ENCODE measurements around the gene GORASP1. TPM values are rescaled to one million over a fixed set of nuclear protein-coding genes. Genes with fewer than 3 reads are reported as not detected.

Gene GORASP1
- total and polyA plus RNA-seq, 2 of the 8 experiments (the other 6 are each of a cell fraction or from before 2014, with no cell fraction given): 33.4 to 33.5 TPM

DNA sequence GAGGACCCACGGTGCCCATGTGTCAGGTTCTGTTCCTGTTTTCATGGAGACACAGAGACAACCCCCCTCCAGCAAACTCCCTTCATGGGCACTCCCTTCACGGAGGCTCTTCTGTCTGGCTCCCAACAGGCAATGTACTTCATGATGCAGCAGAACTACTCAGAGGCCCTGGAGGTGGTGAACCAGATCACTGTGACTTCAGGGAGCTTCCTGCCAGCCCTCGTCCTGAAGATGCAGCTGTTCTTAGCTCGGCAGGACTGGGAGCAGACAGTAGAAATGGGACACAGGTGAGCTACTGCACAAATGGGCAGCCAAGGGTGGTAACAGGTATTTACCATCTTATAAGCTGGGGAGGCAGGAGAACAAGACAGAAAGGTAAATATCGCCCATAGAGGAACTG is 7.0 kb upstream of the GORASP1 start:
- no peak overlapping the region for H2BK5ac ChIP-seq (ENCODE audit: low read depth, low read length)
- no peak overlapping the region for H3K4me3 ChIP-seq (ENCODE audit: extremely low read depth in 1 of 4, insufficient read depth in 2 of 4, low read depth in 3 of 4, low read length in 4 of 4)
- no peaks in the 10 kb centered on the region for H3K79me1 ChIP-seq (ENCODE audit: low read depth, low read length)
- H4K91ac ChIP-seq (replicated peaks; ENCODE audit: insufficient read length, low read length): no peak overlapping the region
- H2BK15ac ChIP-seq (ENCODE audit: low read length): no peak overlapping the region
- no peaks in the 10 kb centered on the region for H3K79me2 ChIP-seq (ENCODE audit: control insufficient read depth in 1 of 2, insufficient read depth in 2 of 2, low read length in 2 of 2)
- DNase-seq (ENCODE audit: low read depth in 1 of 2, low spot score in 2 of 2) (no peak), FAIRE-seq (no peak)
- TF ChIP-seq HDAC2 (IDR thresholded peaks at IDR 0.05; ENCODE audit: borderline replicate concordance in 1 of 2, low read depth in 2 of 2, low read length in 2 of 2): no peak
- no peak for TF ChIP-seq CREB1 (IDR thresholded peaks at IDR 0.05)
- no peak for TF ChIP-seq HDAC6 (IDR thresholded peaks at IDR 0.05; ENCODE audit: low read depth, low read length)
- TF ChIP-seq NANOG (IDR thresholded peaks at IDR 0.05; ENCODE audit: insufficient read depth, low read depth, low read length, poor library complexity, severe bottlenecking): no peak
- no peak for TF ChIP-seq SP1 (IDR thresholded peaks at IDR 0.05; ENCODE audit: low read depth, low read length)
- TF ChIP-seq BRCA1 (IDR thresholded peaks at IDR 0.05; ENCODE audit: low read depth, low read length): no peak
- no peak for TF ChIP-seq FOSL1 (IDR thresholded peaks at IDR 0.05; ENCODE audit: insufficient read depth, low read depth, low read length)
- TF ChIP-seq JUN (IDR thresholded peaks at IDR 0.05; ENCODE audit: low read depth, low read length): no peak
- TF ChIP-seq KDM1A (IDR thresholded peaks at IDR 0.05; ENCODE audit: borderline replicate concordance, low read length): no peak
- TF ChIP-seq YY1 (IDR thresholded peaks at IDR 0.05; ENCODE audit: low read depth, low read length): no peak
- H3K23me2 ChIP-seq (ENCODE audit: low read depth, low read length): no peaks in the 10 kb centered on the region; the same call in 1 of the 2 replicates
- POLR2A ChIA-PET (ENCODE audit: partially characterized antibody): no interaction called here
- H2BK120ac ChIP-seq (replicated peaks; ENCODE audit: low read depth, low read length): no peak overlapping the region
- H2AFZ ChIP-seq (ENCODE audit: low read length): no peak overlapping the region
- H3K27me3 ChIP-seq (replicated peaks in 1 of 4; ENCODE audit: control insufficient read depth in 3 of 4, extremely low read depth in 1 of 4, insufficient read depth in 3 of 4, low read length in 3 of 4): no peaks in the 10 kb centered on the region
- no peak overlapping the region for H2BK20ac ChIP-seq (ENCODE audit: low read length)
- H3K4ac ChIP-seq (replicated peaks; ENCODE audit: insufficient read length, low read depth, low read length): no peak overlapping the region
- no peak overlapping the region for H3K14ac ChIP-seq (ENCODE audit: insufficient read length)
- no peak overlapping the region for H3K56ac ChIP-seq (replicated peaks; ENCODE audit: insufficient read length, low read depth, low read length)
- H4K20me1 ChIP-seq (replicated peaks in 1 of 2; ENCODE audit: control insufficient read depth in 1 of 2, insufficient read depth in 2 of 2, low read length in 2 of 2): no peaks in the 10 kb centered on the region
- 87% methylated on average over 5 of the region's 5 CpGs; no CpG with 5 or more reads in 1 of the 2 experiments for WGBS, 2 experiments (ENCODE audit: extremely low coverage in 1 of 2, insufficient coverage in 1 of 2, insufficient read length in 1 of 2, insufficient replicate concordance in 2 of 2, low coverage in 1 of 2, low lambda C conversion rate in 2 of 2, missing lambda C conversion rate in 1 of 2)
- no peaks in the 10 kb centered on the region for H3K9me3 ChIP-seq (ENCODE audit: insufficient read depth in 2 of 2, low read depth in 1 of 2, low read length in 1 of 2)
- no peaks in the 10 kb centered on the region for H3K4me1 ChIP-seq (replicated peaks in 1 of 4; ENCODE audit: control insufficient read depth in 3 of 4, insufficient read depth in 4 of 4, low read length in 3 of 4)
- no peak overlapping the region for H3K18ac ChIP-seq (ENCODE audit: extremely low read depth, low read length)
- H3K23ac ChIP-seq (ENCODE audit: insufficient read length): no peak overlapping the region
- H3K9ac ChIP-seq (replicated peaks in 1 of 4; ENCODE audit: extremely low read depth in 1 of 4, low read depth in 3 of 4, low read length in 3 of 4): no peak overlapping the region
- H3K36me3 ChIP-seq (ENCODE audit: control insufficient read depth in 2 of 4, insufficient read depth in 4 of 4, low read length in 3 of 4): no peaks in the 10 kb centered on the region
- H2AK5ac ChIP-seq (ENCODE audit: low read depth, low read length): no peak overlapping the region
- no peak overlapping the region for H3K27ac ChIP-seq (ENCODE audit: low read depth, low read length)
- no peak overlapping the region for H2BK12ac ChIP-seq (ENCODE audit: low read depth, low read length)
- no peak overlapping the region for H3K4me2 ChIP-seq (ENCODE audit: insufficient read depth in 1 of 2, low read depth in 2 of 2, low read length in 2 of 2)
- CTCF ChIA-PET (ENCODE audit: partially characterized antibody): interaction anchor here (0.9 to 20.0 kb wide), 3 partner anchors 13 to 177 kb away, joined by 3 to 496 read pairs (median 5); no protein-coding TSS in a partner anchor
- H4K5ac ChIP-seq (ENCODE audit: insufficient read length, low read depth, low read length): no peak overlapping the region
- no peak overlapping the region for H4K8ac ChIP-seq (ENCODE audit: extremely low read depth, insufficient read depth, low read length)

Data from H1 (cell line).